HG03196 (cell line): ENCODE results near the gene NAPA.
A peak's percentile ranks its signal among the peaks of the same experiment; 100 is the strongest.
"Not testable (repeated sequence)": the region's sequence is repeated elsewhere in the genome, so short reads cannot be mapped to it uniquely, and the experiment has no call there.

Experiments used
- ATAC-seq: cut with Tn5 transposase; IDR thresholded peaks from one replicate; pipeline ENCODE4 v1.9.1; 2021; ENCODE audit not compliant: unreplicated experiment

NAPA gene

GRCh38 chr19:47487551-47488515, 27.0 kb downstream of the NAPA start:
- ATAC-seq = no peak

GRCh38 chr19:47486900-47487299, 28.0 kb downstream of the NAPA start:
- no peak for ATAC-seq

- not testable (repeated sequence) for ATAC-seq
These were observed 28.6 kb downstream of the NAPA start for GRCh38 chr19:47486220-47486619.

GRCh38 chr19:47485210-47485609, 29.7 kb downstream of the NAPA start:
- ATAC-seq = no peak

- peak; percentile 63 for ATAC-seq
These were observed 30.8 kb downstream of the NAPA start, which contains the start of gene KPTN for GRCh38 chr19:47483800-47484690. Gene KPTN, minus strand, starts transcription at chr19:47484219. Its CDS starts 59 bp downstream, at chr19:47484160.

- ATAC-seq = no peak
These were observed 31.7 kb downstream of the NAPA start for GRCh38 chr19:47483200-47483599.

GRCh38 chr19:47481460-47482052, 33.3 kb downstream of the NAPA start:
- ATAC-seq = no peak

- no peak for ATAC-seq
These were observed 34.2 kb downstream of the NAPA start for GRCh38 chr19:47480658-47481057.

GRCh38 chr19:47479701-47480503, 35.0 kb downstream of the NAPA start:
- no peak for ATAC-seq

- no peak for ATAC-seq
These were observed 38.4 kb downstream of the NAPA start for GRCh38 chr19:47476438-47476972.

GRCh38 chr19:47475465-47475864, 39.4 kb downstream of the NAPA start:
- no peak for ATAC-seq

- no peak for ATAC-seq
These were observed 41.5 kb downstream of the NAPA start for GRCh38 chr19:47473336-47473735.

GRCh38 chr19:47471733-47472457, 43.0 kb downstream of the NAPA start, which contains the start of gene SLC8A2:
Gene SLC8A2, minus strand, starts transcription at chr19:47471893. Its CDS starts 5,490 bp downstream, at chr19:47466403.
- ATAC-seq = no peak

- ATAC-seq = no peak
These were observed 43.5 kb downstream of the NAPA start for GRCh38 chr19:47471381-47471732.

- no peak for ATAC-seq
These were observed 44.2 kb downstream of the NAPA start for GRCh38 chr19:47470447-47471195.

GRCh38 chr19:47469719-47470118, 45.1 kb downstream of the NAPA start:
- no peak for ATAC-seq

- no peak for ATAC-seq
These were observed 45.5 kb downstream of the NAPA start for GRCh38 chr19:47469363-47469700.

GRCh38 chr19:47467914-47468313, 46.9 kb downstream of the NAPA start:
- no peak for ATAC-seq

GRCh38 chr19:47465957-47466356, 48.9 kb downstream of the NAPA start:
- ATAC-seq = no peak
